Vagina (tissue), 2 donors: Measurements from ENCODE around the gene NUP153.

Experiments used
- CTCF ChIP-seq, 3 experiments: fragments of 450-650 bp in 2 of 3; fragments of 200-600 bp in 1 of 3; sonication (generic) in 1 of 3; IDR thresholded peaks; one replicate each; pipeline ENCODE4 v1.5.1; 2017 to 2019; ENCODE audit warnings: antibody characterized with exemption in 3 of 3, mild to moderate bottlenecking in 2 of 3, moderate library complexity in 2 of 3
- POLR2A ChIP-seq, 2 donors: fragments of 450-650 bp; IDR thresholded peaks; one replicate each; pipeline ENCODE4 v1.6.1; 2017; ENCODE audit warnings: antibody characterized with exemption in 2 of 2, mild to moderate bottlenecking in 2 of 2, moderate library complexity in 2 of 2

GRCh38 chr6:17737704-17738252 is 31.1 kb upstream of the NUP153 start:
- TF ChIP-seq CTCF (IDR thresholded peaks at IDR 0.05) (no peak), POLR2A (IDR thresholded peaks at IDR 0.05) (no peak)
